HG03378 (cell line): ENCODE results near the gene CSNK1D.
A peak's percentile ranks its signal among the peaks of the same experiment; 100 is the strongest.

Experiments
- ATAC-seq: cut with Tn5 transposase; IDR thresholded peaks from one replicate; pipeline ENCODE4 v1.9.1; 2021; ENCODE audit warnings: mild to moderate bottlenecking, moderate library complexity; ENCODE audit not compliant: unreplicated experiment

The CSNK1D gene

GRCh38 chr17:82311971-82312370, 38.5 kb upstream of the CSNK1D start:
- ATAC-seq = no peak

- no peak for ATAC-seq
Measured at GRCh38 chr17:82310877-82311276, 37.4 kb upstream of the CSNK1D start.

DNA sequence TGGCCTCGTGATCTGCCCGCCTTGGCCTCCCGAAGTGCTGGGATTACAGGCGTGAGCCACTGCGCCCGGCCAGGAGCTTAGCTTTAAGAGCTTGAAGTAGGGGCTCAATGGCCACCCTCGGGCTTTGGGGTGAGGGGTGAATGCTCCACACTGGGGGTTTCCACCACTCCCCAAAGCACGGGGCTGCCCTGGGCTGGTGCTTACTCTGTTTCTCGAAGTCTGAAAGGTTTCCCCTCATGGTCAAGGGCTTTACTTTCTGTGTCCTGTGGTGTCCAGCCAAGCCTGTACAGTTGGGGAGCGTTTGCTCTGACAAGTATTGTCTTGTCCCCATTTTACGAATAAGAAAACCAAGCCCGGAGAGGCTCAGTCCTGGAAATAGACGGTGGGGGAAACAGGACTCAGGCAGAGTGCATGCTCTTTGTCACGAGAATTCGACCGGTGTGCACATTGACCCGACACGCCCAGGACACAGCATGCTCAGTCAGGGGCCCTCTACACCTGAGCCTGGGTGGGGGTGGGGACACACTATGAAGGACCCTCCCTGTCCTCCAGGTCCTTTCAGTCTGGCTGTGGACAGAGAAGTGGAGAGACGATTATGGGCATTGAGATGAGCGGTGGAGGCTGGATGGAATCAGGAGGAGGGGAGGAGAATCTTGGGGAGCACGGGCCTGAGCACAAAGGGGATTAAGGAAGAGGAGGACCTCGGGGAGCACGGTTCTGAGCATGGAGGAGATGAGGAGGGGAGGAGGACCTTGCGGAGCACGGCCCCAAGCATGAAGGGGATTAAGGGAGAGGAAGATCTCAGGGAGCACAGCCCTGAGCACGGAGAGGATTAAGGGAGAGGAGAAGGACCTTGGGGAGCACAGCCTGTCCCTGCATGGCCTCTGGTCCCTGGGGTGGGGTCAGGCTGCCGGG, 36.4 kb upstream of the CSNK1D start:
- ATAC-seq = no peak

DNA sequence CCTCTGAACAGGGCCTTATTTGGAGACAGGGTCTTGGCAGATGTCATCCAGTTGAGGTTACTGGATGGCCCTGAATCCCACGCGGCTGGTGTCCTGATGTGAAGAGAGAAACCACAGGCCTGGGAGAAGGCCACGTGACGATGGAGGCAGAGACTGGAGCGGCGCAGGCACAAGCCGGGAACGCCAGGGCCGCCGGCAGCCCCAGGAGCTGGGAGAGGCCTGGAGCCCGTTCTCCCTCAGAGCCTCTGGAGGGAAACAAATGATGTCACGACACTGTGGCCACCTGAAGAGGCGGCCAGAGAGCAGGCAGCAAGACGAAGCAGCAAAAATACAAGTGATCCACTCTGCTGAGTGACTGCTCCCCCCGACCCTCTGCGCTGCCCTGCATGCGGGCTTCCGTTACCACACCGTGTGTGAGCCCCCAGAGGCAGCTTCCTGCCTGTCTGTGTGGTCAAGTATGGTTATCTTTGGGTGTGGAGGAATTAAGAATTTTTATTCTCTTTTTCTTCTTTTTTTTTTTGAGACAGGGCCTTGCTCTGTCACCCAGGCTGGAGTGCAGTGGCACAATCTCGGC, 32.3 kb upstream of the CSNK1D start:
- ATAC-seq = no peak

DNA sequence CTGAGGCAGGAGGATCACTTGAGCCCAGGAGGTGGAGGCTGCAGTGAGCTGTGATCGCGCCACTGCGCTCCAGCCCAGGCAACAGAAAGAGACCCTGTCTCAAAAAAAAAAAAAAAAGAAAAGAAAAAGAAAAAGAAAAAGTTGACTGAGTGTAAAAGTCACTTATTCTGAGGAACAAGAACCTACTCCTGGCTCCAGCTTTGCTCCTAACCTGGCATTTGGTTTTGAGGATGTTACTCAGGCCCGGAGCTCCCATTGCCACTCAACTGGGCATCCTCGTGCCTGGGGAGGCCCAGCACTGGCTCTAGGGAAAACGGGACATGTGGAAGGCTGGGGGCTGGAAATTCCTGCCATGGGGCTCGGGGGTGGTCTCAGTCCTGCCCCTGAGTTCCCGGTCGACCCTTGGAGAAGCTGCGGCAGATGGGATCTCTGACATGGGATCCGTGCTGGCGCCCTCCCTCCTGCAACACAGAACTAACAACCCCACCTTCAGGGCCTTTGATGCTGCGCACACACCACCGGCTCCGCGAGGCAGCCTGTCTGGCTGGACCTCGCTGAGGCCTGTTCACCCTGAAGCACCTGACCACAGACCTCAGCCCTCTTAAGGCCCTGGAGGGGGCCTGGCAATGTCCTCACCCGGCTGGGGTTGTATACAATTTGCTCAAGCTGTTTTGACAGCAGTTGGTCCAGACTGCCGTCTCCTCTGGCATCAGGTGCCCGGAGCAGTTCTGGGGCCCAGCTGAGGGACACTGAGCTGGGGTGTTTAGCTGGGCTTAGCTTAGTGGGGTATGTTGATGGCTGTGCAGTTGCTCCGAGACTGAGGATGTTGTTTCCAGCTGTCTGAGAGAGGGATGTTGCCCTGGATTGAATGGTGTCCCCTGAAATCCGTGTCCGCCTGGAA, 31.6 kb upstream of the CSNK1D start:
- no peak for ATAC-seq

DNA sequence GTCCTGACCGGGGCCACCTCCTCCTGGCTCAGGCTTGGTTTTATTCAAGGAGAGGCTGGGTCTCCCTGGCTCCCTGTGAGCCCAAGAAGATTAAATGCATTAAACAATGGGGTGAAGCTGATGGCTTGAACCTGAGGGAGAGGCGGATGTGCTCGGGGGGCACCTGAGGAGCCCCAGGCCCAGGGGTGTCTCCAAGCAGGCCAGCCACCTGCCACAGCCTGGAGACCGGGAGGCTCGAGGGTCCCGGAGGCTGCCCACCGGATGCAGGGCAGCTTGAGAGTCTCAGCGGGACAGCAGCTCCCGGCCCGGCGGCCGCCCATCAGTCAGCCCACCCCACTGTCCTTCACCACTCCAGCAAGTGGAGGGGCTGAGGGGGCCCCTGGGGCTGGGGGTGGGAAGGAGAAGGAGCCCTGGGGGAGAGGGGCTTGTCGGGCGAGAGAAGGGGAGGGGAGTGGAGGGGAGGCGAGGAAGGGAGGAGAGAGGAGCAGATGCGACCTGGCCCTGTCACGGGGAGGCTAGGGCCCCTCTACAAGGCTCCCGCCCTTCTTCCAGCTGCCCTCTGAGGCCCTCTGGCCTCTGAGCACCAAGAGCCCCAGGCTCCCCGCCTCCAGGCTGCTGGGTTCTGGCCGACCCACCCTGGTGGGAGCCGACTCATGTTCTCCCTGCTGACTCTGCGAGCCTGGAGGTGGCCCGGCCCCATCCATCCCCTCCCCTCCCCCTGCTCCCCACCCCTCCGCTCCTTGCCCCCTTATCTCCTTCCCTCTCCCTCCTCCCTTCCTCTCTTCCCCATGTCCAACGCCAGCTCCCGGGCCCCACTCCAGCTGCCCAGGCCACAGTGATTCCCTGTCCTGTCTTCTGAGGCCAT, 30.7 kb upstream of the CSNK1D start:
- ATAC-seq = no peak

GRCh38 chr17:82302991-82303943, 29.8 kb upstream of the CSNK1D start:
- no peak for ATAC-seq

DNA sequence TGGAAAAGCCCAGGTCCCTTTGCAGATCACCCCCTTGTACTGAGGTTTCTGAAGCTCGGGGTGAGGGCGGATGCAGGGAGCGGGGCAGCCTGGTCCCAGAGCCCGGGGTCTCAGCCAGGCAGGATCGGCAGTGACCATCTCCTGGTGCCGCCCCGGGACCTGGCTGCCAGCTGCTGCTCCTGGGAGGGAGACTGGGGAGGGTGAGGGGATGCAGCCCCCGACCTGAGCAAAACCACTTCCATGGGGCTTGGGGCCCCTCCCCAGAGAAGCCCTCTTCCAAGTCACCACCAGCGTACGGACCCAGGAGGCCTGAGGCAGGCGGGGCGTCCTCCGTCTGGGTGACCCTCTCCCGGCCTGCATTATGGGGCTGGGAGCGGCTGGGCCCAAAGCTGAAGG, 29.1 kb upstream of the CSNK1D start:
- no peak for ATAC-seq

DNA sequence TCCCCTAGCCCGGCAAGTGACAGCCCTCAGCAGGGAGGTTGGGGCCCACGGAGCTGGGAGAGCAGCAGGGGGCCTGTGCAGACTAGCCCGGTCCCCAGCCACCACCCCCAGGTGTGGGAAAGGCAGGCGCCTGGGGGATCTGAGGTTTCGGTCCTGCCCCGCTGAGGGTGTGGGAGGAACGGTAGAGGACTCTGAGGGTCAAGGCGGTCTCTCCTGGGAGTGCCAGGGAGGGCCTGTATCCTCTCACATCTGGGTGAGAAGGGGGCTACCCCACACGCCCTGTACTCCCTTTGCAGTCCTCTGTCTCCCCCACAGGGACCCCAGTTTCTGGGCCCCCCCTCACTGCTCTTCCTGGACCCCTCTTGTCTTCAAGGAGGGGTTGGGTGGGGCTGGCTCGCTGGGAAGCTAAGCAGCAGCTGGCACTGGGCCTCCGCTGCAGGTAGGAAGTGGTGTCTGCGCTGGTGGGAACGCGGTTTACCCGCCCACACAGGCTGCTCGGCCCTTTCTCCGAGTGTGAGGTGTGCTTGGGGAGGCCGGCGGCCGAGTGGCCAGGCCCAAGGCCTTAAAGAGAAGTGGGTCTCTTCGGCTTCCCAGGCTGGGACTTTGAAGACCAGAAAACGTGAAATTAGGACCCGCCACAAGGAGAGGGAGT, 28.5 kb upstream of the CSNK1D start:
- ATAC-seq = no peak

DNA sequence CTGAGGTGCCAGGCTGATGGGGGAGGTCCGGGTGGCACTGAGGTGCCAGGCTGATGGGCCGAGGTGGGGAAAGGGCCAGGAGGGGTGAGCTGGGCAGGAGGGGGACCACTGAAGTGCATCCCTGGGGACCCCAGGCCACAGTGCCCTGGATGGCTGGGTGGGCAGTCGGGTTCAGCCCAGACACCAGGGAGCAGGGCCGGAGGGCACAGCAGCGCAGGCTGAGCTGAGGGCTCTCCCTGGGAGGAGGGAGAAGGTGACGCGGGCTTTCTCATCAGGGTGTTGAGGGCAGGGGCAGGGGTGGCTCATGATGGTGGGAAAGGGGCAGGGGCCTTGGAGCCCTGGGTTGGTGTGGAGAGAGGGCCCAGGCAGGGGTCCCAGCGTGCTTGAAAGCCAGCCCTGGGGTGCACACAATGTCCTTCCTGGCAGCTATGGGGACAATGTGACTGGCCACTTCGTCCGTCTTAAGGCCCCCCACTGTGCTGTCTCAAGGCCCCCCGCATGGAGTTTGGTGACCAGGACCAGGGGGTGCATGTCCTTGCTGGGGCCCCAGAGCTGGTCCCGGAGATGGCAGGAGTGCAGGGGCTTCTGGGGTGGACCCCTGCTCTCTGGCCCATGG, 27.9 kb upstream of the CSNK1D start:
- no peak for ATAC-seq

DNA sequence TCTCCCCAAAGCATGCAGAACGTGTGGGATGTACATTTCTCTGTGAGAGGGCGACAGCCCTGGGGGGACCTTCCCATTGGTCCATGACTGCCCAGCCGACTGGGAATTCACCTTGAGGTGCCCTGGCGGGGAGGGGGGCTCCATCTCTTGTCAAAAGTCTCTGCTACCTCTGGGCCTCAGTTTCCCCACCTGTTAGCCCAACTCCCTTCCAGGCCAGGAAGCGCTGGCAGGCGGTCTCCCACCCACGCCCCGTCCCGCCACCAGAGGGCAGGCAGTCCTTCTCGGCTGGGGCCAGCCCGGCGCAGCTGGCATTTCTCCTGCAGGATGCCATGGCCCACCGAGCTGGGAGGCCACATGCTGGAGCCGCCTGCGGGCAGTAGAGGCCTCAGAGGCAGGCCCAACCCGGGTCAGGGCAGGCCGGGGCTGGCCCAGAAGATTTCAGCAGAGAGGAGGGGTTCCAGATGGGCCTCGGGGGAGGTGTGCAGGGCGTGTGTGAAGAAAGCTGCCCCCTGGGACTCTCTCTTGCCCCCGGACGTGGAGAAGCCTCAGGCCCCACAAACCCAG, 27.3 kb upstream of the CSNK1D start:
- no peak for ATAC-seq

DNA sequence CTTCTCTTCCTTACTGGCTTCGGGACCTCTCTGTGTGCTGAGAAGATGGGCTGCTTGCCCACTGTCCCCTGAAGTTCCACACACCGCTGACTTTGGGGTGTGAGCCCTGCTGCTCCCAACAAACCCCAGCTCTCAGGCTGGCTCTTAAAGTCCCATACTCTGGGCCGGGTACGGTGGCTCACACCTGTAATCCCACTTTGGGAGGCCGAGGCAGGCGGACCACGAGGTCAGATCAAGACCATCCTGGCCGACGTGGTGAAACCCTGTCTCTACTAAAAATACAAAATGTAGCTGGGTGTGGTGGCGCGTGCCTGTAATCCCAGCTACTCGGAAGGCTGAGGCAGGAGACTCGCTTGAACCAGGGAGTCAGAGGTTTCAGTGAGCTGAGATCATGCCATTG, 26.7 kb upstream of the CSNK1D start:
- ATAC-seq = no peak

DNA sequence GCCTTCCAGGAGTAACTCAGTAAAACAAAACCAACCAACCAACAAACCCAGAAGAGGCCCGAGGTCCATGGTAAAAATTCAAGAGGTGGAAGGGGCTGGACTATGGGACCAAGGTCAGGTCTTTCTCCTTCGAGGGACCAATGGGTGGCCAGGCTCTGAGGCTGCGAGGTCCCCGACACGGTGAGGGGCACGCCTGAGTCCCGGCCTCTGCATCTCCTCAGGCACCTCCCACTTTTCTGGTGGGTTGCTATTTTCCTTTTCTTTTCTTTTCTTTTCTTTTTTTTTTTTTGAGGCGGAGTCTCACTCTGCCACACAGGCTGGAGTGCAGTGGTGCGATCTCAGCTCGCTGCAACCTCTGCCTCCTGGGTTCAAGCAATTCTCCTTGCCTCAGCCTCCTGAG, 26.0 kb upstream of the CSNK1D start:
- no peak for ATAC-seq

GRCh38 chr17:82298538-82299421, 25.3 kb upstream of the CSNK1D start:
- ATAC-seq = no peak

DNA sequence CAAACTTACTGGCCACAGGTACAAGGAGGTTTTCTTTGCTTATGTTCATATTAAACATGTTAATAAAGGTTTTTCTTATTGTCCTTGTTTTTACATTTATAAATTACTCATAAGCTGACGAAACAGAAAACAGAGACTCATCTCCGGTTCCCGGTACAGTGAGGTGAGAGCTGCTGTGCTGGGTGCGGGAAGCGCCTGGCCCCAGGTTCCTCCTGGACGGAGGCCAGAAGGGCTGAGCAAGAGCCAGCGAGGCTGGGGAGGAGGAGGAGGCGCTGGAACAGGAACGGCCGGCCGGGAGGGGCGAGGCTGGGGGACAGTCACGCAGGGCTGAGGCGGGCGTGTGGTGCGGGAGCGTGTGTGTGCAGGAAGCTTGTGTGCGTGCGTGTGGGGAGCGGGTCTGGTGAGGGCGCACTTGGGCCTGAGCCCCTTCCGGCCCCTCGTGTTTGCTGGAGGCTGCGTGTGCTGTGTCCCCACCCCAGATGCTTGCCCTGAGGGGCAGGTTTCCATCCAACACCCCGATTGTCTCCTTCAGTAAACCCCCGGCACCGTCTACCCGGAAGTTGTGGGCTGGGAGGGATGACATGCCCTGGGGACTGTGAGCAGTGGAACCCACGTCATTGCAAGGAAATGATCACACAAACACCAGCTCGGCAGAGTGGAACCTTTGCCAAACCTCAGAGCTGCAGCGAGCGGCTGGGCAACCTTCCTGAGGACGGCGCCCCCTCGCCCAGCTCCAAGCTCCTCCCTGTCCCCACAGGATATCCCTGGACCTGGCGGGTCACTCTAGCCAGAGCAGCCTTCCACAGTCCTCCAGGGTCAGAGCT, 24.4 kb upstream of the CSNK1D start:
- peak; percentile 49 for ATAC-seq

- peak; percentile 23 for ATAC-seq
Measured at GRCh38 chr17:82297280-82297713, 23.8 kb upstream of the CSNK1D start.
